HG02852 (cell line): Measurements from ENCODE around the gene MGAT4C.
"Not testable (repeated sequence)": the region's sequence is repeated elsewhere in the genome, so short reads cannot be mapped to it uniquely, and the experiment has no call there.

ENCODE experiments used
- ATAC-seq: cut with Tn5 transposase; IDR thresholded peaks from one replicate; pipeline ENCODE4 v1.9.1; 2021; ENCODE audit warnings: mild to moderate bottlenecking, moderate library complexity; ENCODE audit not compliant: unreplicated experiment

The MGAT4C gene

DNA sequence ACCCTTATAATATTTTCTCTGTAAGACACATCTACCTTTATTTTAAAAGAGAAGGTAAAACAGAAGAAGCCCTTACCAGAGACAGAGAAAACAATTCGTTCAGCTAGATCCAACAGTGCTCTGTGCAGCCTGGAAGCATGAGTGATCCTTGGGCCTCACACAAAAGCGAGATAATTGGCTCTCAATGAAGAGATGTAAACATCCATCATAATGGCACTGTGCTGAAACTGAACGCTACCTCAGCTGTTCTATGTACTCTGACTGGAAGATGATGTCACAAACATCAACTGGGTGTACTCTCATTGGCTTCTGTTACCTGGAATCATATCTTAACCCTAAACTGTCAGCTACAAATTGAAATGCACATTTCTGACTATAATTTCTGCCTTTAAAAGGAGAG is at the start of gene MGAT4C:
Gene MGAT4C (minus strand): TSS at position 229 of the 400 bp plus-strand sequence.
- ATAC-seq, result no peak

- not testable (repeated sequence) for ATAC-seq
These were observed 40.2 kb upstream of the MGAT4C start for GRCh38 chr12:86296396-86296795.

GRCh38 chr12:86293682-86294240 is 37.6 kb upstream of the MGAT4C start:
- ATAC-seq, result no peak

GRCh38 chr12:86292480-86292879 is 36.3 kb upstream of the MGAT4C start:
- no peak for ATAC-seq

DNA sequence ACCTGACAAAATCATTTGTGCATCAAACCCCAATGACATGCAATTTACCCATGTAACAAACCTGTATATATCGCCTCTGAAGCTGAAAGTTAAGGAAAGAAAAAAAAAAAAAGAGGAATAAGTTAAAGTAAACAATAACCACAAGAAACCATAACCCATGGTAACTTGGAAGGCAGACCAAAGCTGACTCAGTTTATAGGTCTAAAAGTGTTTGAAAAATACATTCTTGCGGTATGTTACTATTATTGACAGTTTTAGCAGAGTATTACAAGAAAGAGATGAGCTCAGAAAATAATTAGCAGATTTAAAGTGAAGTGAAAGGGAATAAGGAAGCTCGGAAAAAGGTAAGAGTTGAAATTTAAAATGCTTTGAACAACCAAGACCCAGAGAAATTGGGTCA is 34.4 kb upstream of the MGAT4C start:
- ATAC-seq, result no peak

DNA sequence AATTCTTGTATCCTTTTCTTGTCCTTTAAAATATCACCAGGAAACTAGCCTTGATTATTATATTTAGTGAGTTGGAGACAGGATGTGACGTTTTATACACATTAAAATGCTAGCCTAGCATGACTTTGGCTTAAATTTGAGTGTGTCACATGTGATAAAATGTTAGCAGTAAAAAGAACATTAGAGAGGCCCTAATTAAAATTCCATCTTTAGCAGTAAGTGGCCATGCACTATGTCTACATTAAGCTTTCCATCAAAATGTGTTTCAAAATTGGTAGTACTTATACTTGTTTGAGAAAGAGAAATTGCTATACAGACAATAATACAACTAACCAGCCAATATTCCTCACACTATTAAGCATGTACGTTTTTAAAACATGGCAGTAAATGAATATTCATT is 29.9 kb upstream of the MGAT4C start:
- no peak for ATAC-seq

- ATAC-seq, result no peak
These were observed 27.4 kb upstream of the MGAT4C start for GRCh38 chr12:86283620-86284019.

DNA sequence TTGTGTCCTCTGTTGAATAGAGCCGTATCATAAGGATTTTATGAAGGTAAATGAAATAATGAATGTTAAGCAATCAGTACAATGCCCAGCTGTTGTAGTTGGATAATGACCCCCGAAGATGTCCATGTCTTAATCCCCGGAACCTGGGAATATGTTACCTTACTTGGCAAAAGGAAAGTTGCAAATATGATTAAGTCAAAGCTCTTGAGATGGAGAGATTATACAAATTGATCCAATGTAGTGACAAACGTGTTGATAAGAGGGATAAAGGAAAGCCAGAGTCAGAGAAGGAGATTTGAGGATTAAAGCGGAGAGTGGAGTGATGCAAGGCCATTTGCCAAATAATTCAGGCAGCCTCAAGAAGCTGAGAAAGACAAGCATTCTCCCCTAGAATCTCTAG is 19.2 kb upstream of the MGAT4C start:
- no peak for ATAC-seq

GRCh38 chr12:86265329-86265695 is 9.1 kb upstream of the MGAT4C start:
- ATAC-seq, result no peak

- ATAC-seq, result no peak
These were observed 8.5 kb upstream of the MGAT4C start for GRCh38 chr12:86264451-86265328.

- ATAC-seq, result no peak
These were observed 5.4 kb upstream of the MGAT4C start for GRCh38 chr12:86261578-86261977.

- no peak for ATAC-seq
These were observed 5.0 kb upstream of the MGAT4C start for GRCh38 chr12:86261142-86261541.

- ATAC-seq, result no peak
These were observed 4.0 kb upstream of the MGAT4C start for GRCh38 chr12:86260183-86260582.

DNA sequence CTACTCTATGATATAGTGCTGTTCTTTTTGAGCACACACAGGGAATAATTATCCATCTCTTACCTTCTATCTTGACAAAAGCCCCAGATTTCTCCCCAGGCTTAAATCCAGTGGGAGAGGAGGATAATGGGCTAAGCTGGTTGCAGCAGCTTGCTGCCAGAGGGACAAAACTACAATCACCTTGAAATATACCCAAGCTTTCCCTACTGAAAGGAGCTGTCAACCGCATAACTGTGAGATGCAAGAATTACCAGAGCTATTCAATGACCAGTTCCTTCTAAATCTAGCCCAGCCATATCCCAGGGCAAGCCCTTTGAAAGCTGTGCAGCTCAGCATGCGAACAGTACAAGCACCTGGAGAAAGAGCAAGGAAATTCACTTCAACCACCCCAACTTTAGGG is 943 bp upstream of the MGAT4C start:
- ATAC-seq, result no peak

- ATAC-seq, result no peak
These were observed 1.6 kb downstream of the MGAT4C start for GRCh38 chr12:86254399-86255107.

GRCh38 chr12:86249851-86250250 is 6.3 kb downstream of the MGAT4C start:
- no peak for ATAC-seq

GRCh38 chr12:86249276-86249675 is 6.9 kb downstream of the MGAT4C start:
- no peak for ATAC-seq

DNA sequence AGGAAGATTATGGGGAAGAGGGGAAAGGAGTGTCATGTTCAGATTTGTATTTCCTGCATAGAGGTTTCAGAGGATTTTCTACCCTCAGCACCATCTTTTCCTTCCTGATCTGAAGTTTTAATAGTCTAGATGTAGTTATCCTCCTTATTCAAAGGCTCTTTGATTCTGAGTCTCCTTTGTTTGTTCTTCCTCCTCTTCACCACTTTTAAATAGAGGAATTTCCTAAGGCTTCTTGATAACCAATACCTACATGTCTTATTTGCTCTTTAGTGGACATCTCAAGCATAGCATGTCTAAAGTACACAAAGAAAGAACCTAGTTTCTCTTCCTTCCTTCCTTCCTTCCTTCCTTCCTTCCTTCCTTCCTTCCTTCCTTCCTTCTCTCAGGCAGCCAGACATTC is 8.3 kb downstream of the MGAT4C start:
- ATAC-seq, result no peak

- no peak for ATAC-seq
These were observed 14.6 kb downstream of the MGAT4C start for GRCh38 chr12:86241600-86241999.

- ATAC-seq, result no peak
These were observed 21.8 kb downstream of the MGAT4C start for GRCh38 chr12:86234316-86234855.

DNA sequence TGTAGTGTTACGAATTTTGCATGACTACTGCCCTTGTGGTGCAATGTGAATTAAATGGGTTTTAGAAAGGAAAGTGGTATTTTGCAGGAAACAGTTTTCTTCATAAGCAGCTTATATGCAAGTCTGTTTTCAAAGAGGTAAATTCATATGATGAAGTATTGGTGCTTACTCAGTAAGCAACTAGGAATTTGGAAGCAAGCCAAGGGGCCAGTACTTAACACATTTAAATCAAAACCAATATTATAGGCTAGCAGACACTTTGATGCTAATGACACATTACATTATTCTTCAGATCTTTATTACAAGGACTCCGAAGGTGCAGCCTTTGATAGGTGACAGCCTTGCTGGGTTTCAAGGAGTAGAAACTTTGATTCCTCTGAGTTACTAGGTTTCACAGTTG is 23.1 kb downstream of the MGAT4C start:
- no peak for ATAC-seq
